Natural killer cell treated with Interleukin-12 subunit alpha and Interleukin-12 subunit beta and Interleukin-15 and Interleukin-18, amount 100 ng/mL, for 72 hours (primary cell): Measurements from ENCODE around the gene ORM2. TPM values are rescaled to one million over a fixed set of nuclear protein-coding genes. Genes with fewer than 3 reads are reported as not detected.
"Not testable (repeated sequence)": the region's sequence is repeated elsewhere in the genome, so short reads cannot be mapped to it uniquely, and the experiment has no call there.

Experiments
- ATAC-seq, 2 donors: fragments of 150-1000 bp; cut with Tn5 transposase in 1 of 2; sonication (Bioruptor Pico), chemical (Tn5 transposase) in 1 of 2; 2 replicates each; pipeline ENCODE4 v1.10.0; 2021
- DNase-seq: peaks from one replicate; pipeline ENCODE4 v3.0.0; 2022; ENCODE audit warnings: low spot score
- H3K27ac Mint-ChIP-seq, 2 donors: 1 replicate in 1 of 2; 2 replicates in 1 of 2; pipeline ENCODE4 v1.8.0; 2022; ENCODE audit warnings: mixed read lengths in 2 of 2, mild to moderate bottlenecking in 1 of 2, moderate library complexity in 1 of 2
- H3K27me3 Mint-ChIP-seq, 2 donors: 1 replicate in 1 of 2; 2 replicates in 1 of 2; pipeline ENCODE4 v1.8.0; 2022; ENCODE audit warnings: mixed read lengths in 2 of 2
- H3K36me3 Mint-ChIP-seq: one replicate; pipeline ENCODE4 v1.8.0; 2022; ENCODE audit warnings: mixed read lengths
- H3K4me1 Mint-ChIP-seq, 2 donors: 1 replicate in 1 of 2; 2 replicates in 1 of 2; pipeline ENCODE4 v1.8.0; 2022; ENCODE audit warnings: low read depth in 2 of 2, mixed read lengths in 2 of 2, mild to moderate bottlenecking in 1 of 2
- H3K4me3 Mint-ChIP-seq: one replicate; pipeline ENCODE4 v1.8.0; 2022; ENCODE audit warnings: mixed read lengths
- H3K9me3 Mint-ChIP-seq: 2 replicates; pipeline ENCODE4 v1.8.0; 2022; ENCODE audit warnings: mixed read lengths
- total RNA-seq, 2 donors: library from RNA; stranded (reverse); gene quantifications; one replicate each; pipeline ENCODE4 v1.2.3, GENCODE V29; 2022

ORM2 gene
- total RNA-seq, 2 donors from 2014 or later, result not detected

GRCh38 chr9:114314256-114314867 is 15.3 kb upstream of the ORM2 start:
- DNase-seq (no peak), ATAC-seq (no peak)
- no peak overlapping the region for H3K27ac Mint-ChIP-seq
- H3K36me3 Mint-ChIP-seq, result no peaks in the 10 kb centered on the region
- H3K9me3 Mint-ChIP-seq, result no peaks in the 10 kb centered on the region
- peaks cover 0 to 4% of the 10 kb centered on the region in 2 donors for H3K27me3 Mint-ChIP-seq
- no peaks in the 10 kb centered on the region for H3K4me1 Mint-ChIP-seq
- H3K4me3 Mint-ChIP-seq, result no peak overlapping the region

DNA sequence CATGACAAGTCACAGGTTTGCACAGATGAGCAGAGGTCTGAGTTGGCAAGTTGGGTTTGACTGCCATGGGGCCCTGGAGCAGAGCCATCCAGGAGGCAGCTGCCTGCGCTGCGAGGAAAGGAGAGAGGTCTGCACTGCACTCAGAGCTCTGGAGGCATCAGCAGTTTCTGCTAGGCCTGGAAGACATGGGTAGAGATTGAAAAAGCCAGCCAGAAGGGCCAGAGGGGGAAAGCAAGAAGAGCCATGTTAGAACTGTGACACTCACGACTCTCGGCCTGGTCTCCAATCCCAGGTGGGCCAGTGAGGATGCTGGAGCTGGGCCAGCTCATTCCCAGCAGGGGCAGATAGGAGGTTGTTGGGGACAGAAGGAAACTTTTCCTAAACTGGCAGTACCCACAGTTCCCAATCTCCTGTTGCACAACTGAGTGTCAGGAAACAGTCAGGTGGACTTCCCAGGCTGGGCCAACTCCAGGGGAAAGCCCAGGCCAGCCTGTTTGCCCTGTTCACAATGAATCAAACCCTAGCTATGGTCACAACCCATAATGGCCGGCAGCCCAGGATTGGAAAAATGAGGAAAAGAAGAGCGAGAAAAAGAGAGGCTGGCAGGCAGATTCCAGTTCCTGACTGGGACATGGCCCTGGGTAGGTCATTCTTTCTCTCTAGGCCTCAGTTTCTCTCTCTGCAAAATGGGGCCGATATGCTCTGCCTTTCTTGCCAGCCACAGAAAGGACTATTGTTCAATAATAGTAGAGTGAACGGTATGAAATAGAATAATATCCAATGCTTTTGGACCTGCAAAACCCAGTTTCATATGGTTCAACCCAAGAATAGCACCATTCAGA is 14.6 kb upstream of the ORM2 start:
- Mint-ChIP-seq H3K9me3 (no peaks in the 10 kb centered on the region), H3K4me3 (no peak overlapping the region), H3K4me1 (no peaks in the 10 kb centered on the region), H3K27ac (no peak overlapping the region), H3K27me3 (peaks cover 0 to 4% of the 10 kb centered on the region in 2 donors), H3K36me3 (no peaks in the 10 kb centered on the region)
- ATAC-seq (no peak), DNase-seq (no peak)

DNA sequence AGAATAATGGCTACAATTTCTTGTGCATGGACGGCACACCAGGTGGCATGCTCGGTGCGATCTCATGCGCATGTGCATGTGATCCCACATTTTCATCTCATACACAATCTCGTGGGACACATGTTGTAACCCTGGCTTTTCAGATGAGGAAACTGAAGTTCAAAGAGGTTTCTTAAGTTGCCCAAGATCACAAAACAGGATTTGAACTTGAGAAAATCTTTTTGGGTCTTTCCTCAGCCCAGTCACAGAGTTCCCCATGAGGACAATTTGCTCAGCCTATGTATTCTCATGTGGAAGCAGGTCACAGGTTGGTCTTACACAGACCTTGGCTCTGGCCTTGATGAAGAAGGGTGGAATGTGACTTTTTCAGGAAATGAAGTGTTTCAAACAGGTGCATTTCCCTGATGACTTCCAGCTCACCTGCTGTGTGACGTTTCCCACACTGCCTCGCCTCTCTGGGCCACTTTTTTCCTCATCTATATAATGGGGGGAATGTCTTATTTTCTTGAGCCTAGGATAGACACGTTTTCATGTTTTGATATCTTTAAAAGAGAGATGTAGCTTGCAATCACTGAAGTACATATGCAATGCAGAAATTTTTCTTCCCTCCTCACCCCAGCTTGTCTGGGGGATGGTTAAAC is 13.8 kb upstream of the ORM2 start:
- no peaks in the 10 kb centered on the region for H3K9me3 Mint-ChIP-seq
- H3K4me1 Mint-ChIP-seq, result no peaks in the 10 kb centered on the region
- H3K27me3 Mint-ChIP-seq, result peaks cover 0 to 4% of the 10 kb centered on the region in 2 donors
- no peak for DNase-seq
- peak overlapping the region in 1 of 2 donors; percentile 37 for H3K27ac Mint-ChIP-seq
- no peaks in the 10 kb centered on the region for H3K36me3 Mint-ChIP-seq
- no peak overlapping the region for H3K4me3 Mint-ChIP-seq
- ATAC-seq, result no peak

DNA sequence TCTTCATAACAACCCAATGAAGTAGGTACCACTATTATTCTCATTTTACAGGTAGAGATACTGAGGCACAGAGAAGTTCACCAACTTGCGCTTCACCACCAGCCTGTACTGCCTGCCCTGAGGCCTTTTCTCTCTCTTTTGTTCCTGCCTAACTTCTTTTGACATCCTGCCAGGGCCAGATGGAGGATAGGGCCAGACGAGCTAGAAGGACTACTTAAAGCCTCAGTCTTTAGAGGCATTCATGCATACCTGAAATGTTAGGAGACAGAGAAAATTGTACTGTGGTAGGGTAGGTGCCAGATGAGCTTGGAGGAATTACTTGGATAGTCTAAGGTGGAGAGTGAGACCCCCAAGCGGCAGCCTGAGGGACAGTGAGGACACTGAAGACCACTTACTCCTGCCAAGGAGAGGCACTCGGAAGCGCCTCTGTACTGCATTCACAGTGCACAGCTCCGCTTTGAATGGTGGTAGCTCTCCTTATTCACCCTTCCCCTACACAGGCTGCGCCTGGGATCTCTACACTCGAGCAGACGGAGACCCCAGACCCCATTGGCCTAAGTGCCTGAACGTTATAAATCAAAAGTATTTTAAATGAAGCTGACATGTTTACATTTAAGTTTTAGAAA is 13.0 kb upstream of the ORM2 start:
- H3K4me1 Mint-ChIP-seq, result no peaks in the 10 kb centered on the region
- H3K27ac Mint-ChIP-seq, result no peak overlapping the region
- peaks cover 0 to 4% of the 10 kb centered on the region in 2 donors for H3K27me3 Mint-ChIP-seq
- no peak overlapping the region for H3K4me3 Mint-ChIP-seq
- ATAC-seq (no peak), DNase-seq (no peak)
- no peaks in the 10 kb centered on the region for H3K9me3 Mint-ChIP-seq
- no peaks in the 10 kb centered on the region for H3K36me3 Mint-ChIP-seq

- Mint-ChIP-seq H3K9me3 (no peaks in the 10 kb centered on the region), H3K27ac (no peak overlapping the region), H3K4me3 (no peak overlapping the region), H3K36me3 (no peaks in the 10 kb centered on the region), H3K27me3 (peaks cover 0 to 4% of the 10 kb centered on the region in 2 donors), H3K4me1 (no peaks in the 10 kb centered on the region)
- ATAC-seq, result no peak
- no peak for DNase-seq
Measured at GRCh38 chr9:114317665-114318357, 11.9 kb upstream of the ORM2 start.

- ATAC-seq (no peak), DNase-seq (no peak)
- no peaks in the 10 kb centered on the region for H3K9me3 Mint-ChIP-seq
- H3K4me1 Mint-ChIP-seq, result no peaks in the 10 kb centered on the region
- H3K27me3 Mint-ChIP-seq, result peaks cover 0 to 4% of the 10 kb centered on the region in 2 donors
- no peaks in the 10 kb centered on the region for H3K36me3 Mint-ChIP-seq
- no peak overlapping the region for H3K27ac Mint-ChIP-seq
- H3K4me3 Mint-ChIP-seq, result no peak overlapping the region
Measured at GRCh38 chr9:114318416-114318815, 11.3 kb upstream of the ORM2 start.

DNA sequence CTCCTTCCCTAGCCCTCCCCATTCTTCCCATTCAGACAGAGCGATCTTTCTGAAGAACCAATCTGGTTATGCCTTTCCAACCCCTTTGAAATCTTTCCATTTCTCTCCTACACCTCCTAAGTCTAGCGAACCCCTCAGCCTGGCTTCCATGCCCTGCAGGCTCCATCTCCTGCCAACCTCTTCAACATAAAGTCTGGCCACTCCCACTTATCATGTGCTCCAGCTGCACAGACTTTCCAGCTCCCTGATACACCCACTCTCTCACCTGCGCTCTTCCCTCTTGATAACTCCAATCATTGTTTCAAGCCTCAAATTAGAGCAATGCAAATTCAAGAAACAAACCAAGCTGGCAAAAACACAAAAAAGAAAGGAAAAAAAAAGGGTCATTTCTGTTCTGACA is 10.5 kb upstream of the ORM2 start:
- peak overlapping the region in 1 of 2 donors; percentile 70 for H3K27ac Mint-ChIP-seq
- H3K9me3 Mint-ChIP-seq, result no peaks in the 10 kb centered on the region

DNA sequence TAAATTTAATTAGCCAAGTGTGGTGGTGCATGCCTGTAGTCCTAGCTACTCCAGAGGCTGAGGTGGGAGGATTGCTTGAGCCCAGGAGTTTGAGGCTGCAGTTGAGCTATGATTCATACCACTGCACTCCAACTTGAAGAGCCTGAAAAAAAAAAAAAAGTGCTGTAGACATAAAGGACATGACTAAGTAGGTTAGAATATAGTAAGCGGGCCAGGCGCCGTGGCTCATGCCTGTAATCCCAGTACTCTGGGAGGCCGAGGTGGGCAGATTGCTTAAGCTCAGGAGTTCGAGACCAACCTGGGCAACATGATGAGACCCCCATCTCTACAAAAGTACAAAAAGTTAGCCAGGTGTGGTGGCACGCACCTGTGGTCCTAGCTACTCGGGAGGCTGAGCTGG is 9.0 kb upstream of the ORM2 start:
- H3K36me3 Mint-ChIP-seq, H3K4me3 Mint-ChIP-seq, H3K27ac Mint-ChIP-seq, H3K27me3 Mint-ChIP-seq, ATAC-seq, H3K9me3 Mint-ChIP-seq, DNase-seq, H3K4me1 Mint-ChIP-seq: not testable (repeated sequence)

More for the DNA sequence above, 10.5 kb upstream of the ORM2 start:
- H3K4me3 Mint-ChIP-seq, result no peak overlapping the region
- H3K27me3 Mint-ChIP-seq, result peaks cover 0 to 4% of the 10 kb centered on the region in 2 donors
- H3K36me3 Mint-ChIP-seq, result no peaks in the 10 kb centered on the region
- H3K4me1 Mint-ChIP-seq, result no peaks in the 10 kb centered on the region
- ATAC-seq (no peak), DNase-seq (no peak)

DNA sequence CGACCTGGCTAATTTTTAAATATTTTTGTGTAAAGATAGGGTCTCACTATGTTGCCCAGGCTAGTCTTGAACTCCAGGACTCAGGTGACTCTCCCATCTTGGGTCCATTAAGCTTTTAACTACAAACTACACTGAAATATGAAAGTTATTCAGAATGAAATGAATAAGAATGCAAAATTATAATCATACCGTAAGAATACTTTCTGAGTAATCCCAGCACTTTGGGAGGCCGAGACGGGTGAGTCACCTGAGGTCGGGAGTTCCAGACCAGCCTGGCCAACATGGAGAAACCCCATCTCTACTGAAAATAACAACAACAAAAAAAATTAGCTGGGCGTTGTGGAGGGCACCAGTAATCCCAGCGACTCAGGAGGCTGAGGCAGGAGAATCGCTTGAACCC is 7.9 kb upstream of the ORM2 start:
- no peak overlapping the region for H3K4me3 Mint-ChIP-seq
- no peaks in the 10 kb centered on the region for H3K36me3 Mint-ChIP-seq
- no peak overlapping the region for H3K27ac Mint-ChIP-seq
- ATAC-seq (peak in 1 of 2 donors; percentile 29), DNase-seq (no peak)
- H3K9me3 Mint-ChIP-seq, result no peaks in the 10 kb centered on the region
- no peaks in the 10 kb centered on the region for H3K4me1 Mint-ChIP-seq
- H3K27me3 Mint-ChIP-seq, result peaks cover 0 to 4% of the 10 kb centered on the region in 2 donors

DNA sequence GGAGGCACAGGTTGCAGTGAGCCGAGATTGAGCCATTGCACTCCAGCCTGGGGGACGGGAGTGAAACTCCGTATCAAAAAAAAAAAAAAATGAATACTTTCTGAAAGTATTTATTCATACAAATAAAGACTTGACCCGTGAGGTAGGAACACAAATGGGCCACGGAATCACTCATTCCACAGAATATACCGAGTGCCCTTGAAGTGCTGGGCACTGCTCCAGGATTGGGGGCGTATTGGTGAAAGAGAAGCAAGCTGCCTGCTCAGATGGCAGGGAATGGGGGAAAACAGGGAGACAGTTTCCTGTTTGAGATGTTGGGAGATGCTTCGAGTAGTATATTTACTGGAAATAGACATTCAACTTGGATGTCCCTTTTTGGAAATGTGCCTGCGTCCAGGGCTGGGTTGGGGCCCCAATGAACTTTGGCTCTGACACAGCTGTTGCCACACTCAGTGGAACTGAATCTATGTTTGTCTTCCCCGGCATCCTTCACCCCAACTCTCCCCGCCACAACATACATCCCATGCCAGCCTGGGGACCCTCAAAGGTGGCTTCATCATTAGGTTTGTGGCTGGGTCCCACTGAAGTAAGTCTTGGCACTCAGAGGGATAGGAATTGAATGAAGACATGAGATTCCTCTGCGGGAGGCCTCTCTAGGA is 7.4 kb upstream of the ORM2 start:
- ATAC-seq, DNase-seq, H3K27ac Mint-ChIP-seq, H3K4me1 Mint-ChIP-seq, H3K9me3 Mint-ChIP-seq, H3K27me3 Mint-ChIP-seq, H3K36me3 Mint-ChIP-seq, H3K4me3 Mint-ChIP-seq: not testable (repeated sequence)

- ATAC-seq, H3K27ac Mint-ChIP-seq: not testable (repeated sequence)
Measured at GRCh38 chr9:114322831-114323531, 6.7 kb upstream of the ORM2 start, which contains the start of gene ORM1. TSS of gene ORM1 (plus strand) at chr9:114323098. CDS start at chr9:114323134, 36 bp downstream.

GRCh38 chr9:114323849-114324248 is 5.8 kb upstream of the ORM2 start:
- H3K4me1 Mint-ChIP-seq, DNase-seq, H3K9me3 Mint-ChIP-seq, ATAC-seq, H3K27ac Mint-ChIP-seq, H3K36me3 Mint-ChIP-seq, H3K4me3 Mint-ChIP-seq, H3K27me3 Mint-ChIP-seq: not testable (repeated sequence)

More at GRCh38 chr9:114322831-114323531, 6.7 kb upstream of the ORM2 start, which contains the start of gene ORM1:
- not testable (repeated sequence) for H3K9me3 Mint-ChIP-seq, DNase-seq, H3K4me1 Mint-ChIP-seq, H3K4me3 Mint-ChIP-seq, H3K36me3 Mint-ChIP-seq, H3K27me3 Mint-ChIP-seq
